Stimulated activated CD4-positive, alpha-beta T cell treated with anti-CD3 and anti-CD28 coated beads, Interleukin-12 subunit alpha, Interleukin-12 subunit beta, amount 100 ng/mL, for 24 hours (primary cell): Measurements from ENCODE around the gene C19orf85.
"Not testable (repeated sequence)": the region's sequence is repeated elsewhere in the genome, so short reads cannot be mapped to it uniquely, and the experiment has no call there.

ENCODE experiments used
- DNase-seq, 2 experiments: peaks; one replicate each; pipeline ENCODE4 v3.0.0-alpha.2; 2020; ENCODE audit warnings: low read depth in 2 of 2

The C19orf85 gene

GRCh38 chr19:55464662-55465054 lies at the start of gene C19orf85:
Gene C19orf85 (minus strand): TSS chr19:55464751. CDS start chr19:55464554, 197 bp downstream.
- DNase-seq: no peak

GRCh38 chr19:55508120-55508519 lies 43.6 kb upstream of the C19orf85 start:
- no peak for DNase-seq

- DNase-seq: no peak
Measured at GRCh38 chr19:55504981-55505380, 40.4 kb upstream of the C19orf85 start.

GRCh38 chr19:55504252-55504603 lies 39.7 kb upstream of the C19orf85 start:
- DNase-seq: no peak

GRCh38 chr19:55503502-55504251 lies 39.1 kb upstream of the C19orf85 start:
- peak; percentile 86 to 90 for DNase-seq

GRCh38 chr19:55503157-55503501 lies 38.6 kb upstream of the C19orf85 start:
- DNase-seq: no peak

GRCh38 chr19:55502197-55502952 lies 37.8 kb upstream of the C19orf85 start:
- no peak for DNase-seq

- no peak for DNase-seq
Measured at GRCh38 chr19:55500368-55500952, 35.9 kb upstream of the C19orf85 start.

- DNase-seq: no peak
Measured at GRCh38 chr19:55498246-55498840, 33.8 kb upstream of the C19orf85 start.

- DNase-seq: no peak
Measured at GRCh38 chr19:55497763-55498162, 33.2 kb upstream of the C19orf85 start.

- DNase-seq: not testable (repeated sequence)
Measured at GRCh38 chr19:55496820-55497219, 32.3 kb upstream of the C19orf85 start.

GRCh38 chr19:55495646-55496349 lies 31.2 kb upstream of the C19orf85 start:
- no peak for DNase-seq

GRCh38 chr19:55494172-55494761 lies 29.7 kb upstream of the C19orf85 start:
- DNase-seq: no peak

GRCh38 chr19:55493645-55494171 lies 29.2 kb upstream of the C19orf85 start:
- DNase-seq: no peak

- DNase-seq: no peak
Measured at GRCh38 chr19:55493052-55493644, 28.6 kb upstream of the C19orf85 start.

GRCh38 chr19:55492362-55492944 lies 27.9 kb upstream of the C19orf85 start:
- DNase-seq: no peak

- DNase-seq: no peak
Measured at GRCh38 chr19:55491546-55492360, 27.2 kb upstream of the C19orf85 start.

- DNase-seq: no peak
Measured at GRCh38 chr19:55490478-55491432, 26.2 kb upstream of the C19orf85 start.
